Natural killer cell (primary cell): ENCODE data around the gene GBF1. TPM values are rescaled to one million over a fixed set of nuclear protein-coding genes. Genes with fewer than 3 reads are reported as not detected.

Source experiments
- ATAC-seq, 3 donors: fragments of 150-1000 bp in 2 of 3; fragments of 200-7000 bp in 1 of 3; cut with Tn5 transposase; 1 replicate in 1 of 3; 2 replicates in 2 of 3; pipeline ENCODE4 v1.10.0; 2021; ENCODE audit warnings: mild to moderate bottlenecking in 2 of 3, moderate library complexity in 2 of 3
- DNase-seq, 2 donors: peaks; one replicate each; pipeline versions ENCODE4 v3.0.0 to v3.0.0-alpha.2; 2013 to 2021; ENCODE audit warnings: mixed read lengths in 1 of 2
- H3K27ac ChIP-seq: one replicate; pipeline ENCODE4 v1.5.1; 2013; ENCODE audit warnings: mild to moderate bottlenecking, low read length
- H3K27me3 ChIP-seq: one replicate; pipeline ENCODE4 v1.6.1; 2013; ENCODE audit warnings: low read length; ENCODE audit not compliant: control insufficient read depth, insufficient read depth
- H3K36me3 ChIP-seq: one replicate; pipeline ENCODE4 v1.6.1; 2013; ENCODE audit warnings: low read length; ENCODE audit not compliant: control insufficient read depth, insufficient read depth
- H3K4me1 ChIP-seq: one replicate; pipeline ENCODE4 v1.6.1; 2013; ENCODE audit warnings: low read length; ENCODE audit not compliant: control insufficient read depth, insufficient read depth
- H3K4me3 ChIP-seq: one replicate; pipeline ENCODE4 v1.5.1; 2013; ENCODE audit warnings: low read length
- H3K9me3 ChIP-seq: one replicate; pipeline ENCODE4 v1.6.1; 2013; ENCODE audit warnings: low read length; ENCODE audit not compliant: control insufficient read depth, insufficient read depth
- H3K27ac Mint-ChIP-seq, 2 donors: one replicate each; pipeline ENCODE4 v1.8.0; 2022; ENCODE audit warnings: mild to moderate bottlenecking in 2 of 2, mixed read lengths in 2 of 2, moderate library complexity in 1 of 2
- H3K27me3 Mint-ChIP-seq, 2 donors: one replicate each; pipeline ENCODE4 v1.8.0; 2022; ENCODE audit warnings: low read depth in 2 of 2, mixed read lengths in 2 of 2
- H3K36me3 Mint-ChIP-seq: one replicate; pipeline ENCODE4 v1.8.0; 2022; ENCODE audit warnings: mixed read lengths
- H3K4me1 Mint-ChIP-seq, 2 donors: one replicate each; pipeline ENCODE4 v1.8.0; 2022; ENCODE audit warnings: mixed read lengths in 2 of 2
- H3K4me3 Mint-ChIP-seq: one replicate; pipeline ENCODE4 v1.8.0; 2022; ENCODE audit warnings: mild to moderate bottlenecking, moderate library complexity, mixed read lengths
- H3K9me3 Mint-ChIP-seq, 2 donors: one replicate each; pipeline ENCODE4 v1.8.0; 2022; ENCODE audit warnings: mixed read lengths in 2 of 2
- WGBS: methylation state at CpG from one replicate; pipeline ENCODE4 v1.1.7; 2013; ENCODE audit warnings: missing lambda C conversion rate; ENCODE audit not compliant: insufficient coverage; 5-methylcytosine and 5-hydroxymethylcytosine counted together
- intact Hi-C: fragments of 100-400 bp; cut with micrococcal nuclease; formaldehyde crosslinking; loops from one replicate; pipeline ENCODE4 v1.14.2; 2022
- total RNA-seq, 4 donors: library from RNA; stranded (reverse); fragments of 120-200 nt in 1 of 4; gene quantifications; one replicate each; pipeline versions ENCODE4 v1.2.3 to v1.2.4, GENCODE V29; 2013 to 2022
- TF ChIP-seq, protein P1 (sequence below): fragments of 200-600 bp; IDR thresholded peaks from one replicate; pipeline ENCODE4 v1.8.0; 2022; ENCODE audit warnings: antibody characterized with exemption

The GBF1 gene
- total RNA-seq, 3 donors from 2014 or later (not counting 1 experiment from before 2014, with no cell fraction given), result 48.2 to 52.5 (median 50.9) TPM

DNA sequence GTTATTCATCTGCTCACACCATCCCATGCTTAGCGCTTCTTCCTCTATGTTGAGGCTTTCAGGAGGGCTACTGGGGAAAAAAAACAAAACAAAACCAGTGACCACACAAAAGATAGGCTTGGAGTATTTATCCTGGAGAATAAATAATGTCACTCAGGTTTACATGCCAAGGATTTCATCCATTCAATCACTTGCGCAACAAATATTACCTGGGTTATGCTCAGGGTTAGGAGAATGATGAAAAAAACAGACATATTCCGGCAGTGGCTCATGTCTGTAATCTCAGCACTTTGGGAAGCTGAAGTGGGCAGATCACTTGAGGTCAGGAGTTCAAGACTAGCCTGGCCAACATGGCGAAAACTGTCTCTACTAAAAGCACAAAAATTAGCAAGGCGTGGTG, 22.5 kb upstream of the GBF1 start:
- ATAC-seq, result no peak
- Histone ChIP-seq H3K4me1 (peaks cover 16% of the 10 kb centered on the region), H3K4me3 (no peak overlapping the region), H3K27ac (no peak overlapping the region), H3K9me3 (no peaks in the 10 kb centered on the region), H3K36me3 (no peaks in the 10 kb centered on the region), H3K27me3 (peaks cover 10% of the 10 kb centered on the region)
- WGBS, result 91% methylated on average over 5 of the region's 5 CpGs
- Mint-ChIP-seq H3K9me3 (no peaks in the 10 kb centered on the region), H3K27me3 (peaks cover 11 to 23% of the 10 kb centered on the region in 2 donors), H3K27ac (no peak overlapping the region), H3K4me1 (peaks cover 12 to 17% of the 10 kb centered on the region in 2 donors), H3K36me3 (no peaks in the 10 kb centered on the region), H3K4me3 (no peak overlapping the region)
- intact Hi-C loops, result no loop called here
- TF ChIP-seq, protein P1, sequence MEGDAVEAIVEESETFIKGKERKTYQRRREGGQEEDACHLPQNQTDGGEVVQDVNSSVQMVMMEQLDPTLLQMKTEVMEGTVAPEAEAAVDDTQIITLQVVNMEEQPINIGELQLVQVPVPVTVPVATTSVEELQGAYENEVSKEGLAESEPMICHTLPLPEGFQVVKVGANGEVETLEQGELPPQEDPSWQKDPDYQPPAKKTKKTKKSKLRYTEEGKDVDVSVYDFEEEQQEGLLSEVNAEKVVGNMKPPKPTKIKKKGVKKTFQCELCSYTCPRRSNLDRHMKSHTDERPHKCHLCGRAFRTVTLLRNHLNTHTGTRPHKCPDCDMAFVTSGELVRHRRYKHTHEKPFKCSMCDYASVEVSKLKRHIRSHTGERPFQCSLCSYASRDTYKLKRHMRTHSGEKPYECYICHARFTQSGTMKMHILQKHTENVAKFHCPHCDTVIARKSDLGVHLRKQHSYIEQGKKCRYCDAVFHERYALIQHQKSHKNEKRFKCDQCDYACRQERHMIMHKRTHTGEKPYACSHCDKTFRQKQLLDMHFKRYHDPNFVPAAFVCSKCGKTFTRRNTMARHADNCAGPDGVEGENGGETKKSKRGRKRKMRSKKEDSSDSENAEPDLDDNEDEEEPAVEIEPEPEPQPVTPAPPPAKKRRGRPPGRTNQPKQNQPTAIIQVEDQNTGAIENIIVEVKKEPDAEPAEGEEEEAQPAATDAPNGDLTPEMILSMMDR, result no peak
- DNase-seq, result no peak

GRCh38 chr10:102225646-102226541, 19.4 kb upstream of the GBF1 start, which contains the start of gene ELOVL3:
Gene ELOVL3 (plus strand): TSS chr10:102226299. CDS start chr10:102226549, 250 bp downstream.
- H3K4me1 Mint-ChIP-seq, result peaks cover 21 to 32% of the 10 kb centered on the region in 2 donors
- no peaks in the 10 kb centered on the region for H3K36me3 ChIP-seq
- no peak within 1 kb of the TSS for H3K4me3 ChIP-seq
- intact Hi-C loops, result loop anchor here (1.0 kb wide), 1 partner anchor 19 kb away; the partner anchor contains the start of gene GBF1
- H3K9me3 ChIP-seq, result no peaks in the 10 kb centered on the region
- peaks cover 24% of the 10 kb centered on the region for H3K4me1 ChIP-seq
- H3K27ac ChIP-seq, result no peak within 1 kb of the TSS
- H3K9me3 Mint-ChIP-seq, result no peaks in the 10 kb centered on the region
- H3K36me3 Mint-ChIP-seq, result no peaks in the 10 kb centered on the region
- TF ChIP-seq, protein P1, result no peak
- WGBS, result 8% methylated on average over 47 of the region's 47 CpGs
- peaks cover 10 to 38% of the 10 kb centered on the region in 2 donors for H3K27me3 Mint-ChIP-seq
- ATAC-seq, result peak; percentile 91 to 95 (median 93)
- peak within 1 kb of the TSS; percentile 69 for H3K4me3 Mint-ChIP-seq
- peaks cover 30% of the 10 kb centered on the region for H3K27me3 ChIP-seq
- peak within 1 kb of the TSS in 1 of 2 donors; percentile 63 for H3K27ac Mint-ChIP-seq
- DNase-seq, result peak; percentile 77 to 93

DNA sequence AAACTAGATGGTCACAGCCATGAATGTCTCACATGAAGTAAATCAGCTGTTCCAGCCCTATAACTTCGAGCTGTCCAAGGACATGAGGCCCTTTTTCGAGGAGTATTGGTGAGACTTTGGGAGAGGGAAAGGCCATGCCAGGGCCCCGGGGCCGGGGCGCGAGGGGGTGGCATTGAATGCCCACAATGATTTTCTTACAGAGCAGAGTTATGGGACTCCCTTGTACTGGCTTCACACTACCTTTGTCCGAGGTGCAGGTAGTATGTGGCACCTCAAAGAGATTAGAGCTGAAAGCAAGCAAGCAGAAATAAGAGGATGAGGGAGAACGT, 18.8 kb upstream of the GBF1 start:
- ATAC-seq (no peak), DNase-seq (no peak)
- Mint-ChIP-seq H3K4me3 (peak overlapping the region; percentile 69), H3K27ac (peak overlapping the region in 1 of 2 donors; percentile 63), H3K36me3 (no peaks in the 10 kb centered on the region), H3K27me3 (peaks cover 10 to 37% of the 10 kb centered on the region in 2 donors), H3K4me1 (peaks cover 21 to 38% of the 10 kb centered on the region in 2 donors), H3K9me3 (no peaks in the 10 kb centered on the region)
- Histone ChIP-seq H3K9me3 (no peaks in the 10 kb centered on the region), H3K4me3 (no peak overlapping the region), H3K36me3 (no peaks in the 10 kb centered on the region), H3K27me3 (peaks cover 33% of the 10 kb centered on the region), H3K4me1 (peaks cover 30% of the 10 kb centered on the region), H3K27ac (no peak overlapping the region)
- 66% methylated on average over 8 of the region's 8 CpGs for whole genome bisulfite sequencing
- TF ChIP-seq, protein P1, result no peak
- intact Hi-C loops, result loop anchor here (1.0 kb wide), 1 partner anchor 19 kb away; the partner anchor contains the start of gene GBF1
